Trophoblast cell (in vitro differentiated cells and primary cell): ENCODE data around the gene ZMYM4.

Source experiments
- DNase-seq, 2 donors: peaks; one replicate each; pipeline ENCODE4 v3.0.0-alpha.2; 2016
- H2AFZ ChIP-seq: 2 replicates; pipeline ENCODE4 v1.6.1; 2013; ENCODE audit warnings: low read length, moderate library complexity, mild to moderate bottlenecking; ENCODE audit not compliant: insufficient read depth, poor library complexity
- H2AK5ac ChIP-seq: 2 replicates; pipeline ENCODE4 v1.6.1; 2013; ENCODE audit warnings: mild to moderate bottlenecking, low read length
- H2BK120ac ChIP-seq: 2 replicates; pipeline ENCODE4 v1.6.1; 2013; ENCODE audit warnings: low read length, mild to moderate bottlenecking, moderate library complexity; ENCODE audit not compliant: insufficient read depth, poor library complexity
- H2BK12ac ChIP-seq: 2 replicates; pipeline ENCODE4 v1.6.1; 2013; ENCODE audit warnings: mild to moderate bottlenecking, low read length, moderate library complexity
- H2BK5ac ChIP-seq: 2 replicates; pipeline ENCODE4 v1.6.1; 2013; ENCODE audit warnings: low read length, low read depth, moderate library complexity, mild to moderate bottlenecking; ENCODE audit not compliant: poor library complexity
- H3K14ac ChIP-seq: 2 replicates; pipeline ENCODE4 v1.6.1; 2013; ENCODE audit warnings: mild to moderate bottlenecking, low read length
- H3K18ac ChIP-seq: 2 replicates; pipeline ENCODE4 v1.6.1; 2013; ENCODE audit warnings: mild to moderate bottlenecking, low read length
- H3K23ac ChIP-seq: 2 replicates; pipeline ENCODE4 v1.6.1; 2013; ENCODE audit warnings: low read length
- H3K27ac ChIP-seq: 2 replicates; pipeline ENCODE4 v1.5.1; 2013; ENCODE audit warnings: low read depth, mild to moderate bottlenecking, inconsistent platforms, low read length, moderate library complexity
- H3K27me3 ChIP-seq: 2 replicates; pipeline ENCODE4 v1.6.1; 2013; ENCODE audit warnings: inconsistent platforms, mild to moderate bottlenecking, low read length, moderate library complexity; ENCODE audit not compliant: insufficient read depth
- H3K36me3 ChIP-seq, 2 experiments: 1 replicate in 1 of 2; 2 replicates in 1 of 2; pipeline ENCODE4 v1.6.1; 2013; ENCODE audit warnings: low read length in 2 of 2, mild to moderate bottlenecking in 2 of 2, moderate library complexity in 1 of 2; ENCODE audit not compliant: insufficient read depth in 2 of 2, control insufficient read depth in 1 of 2
- H3K4ac ChIP-seq: 2 replicates; pipeline ENCODE4 v1.6.1; 2013; ENCODE audit warnings: low read depth, mild to moderate bottlenecking, low read length, moderate library complexity
- H3K4me1 ChIP-seq, 2 experiments: 1 replicate in 1 of 2; 2 replicates in 1 of 2; pipeline ENCODE4 v1.6.1; 2013; ENCODE audit warnings: low read length in 2 of 2, mild to moderate bottlenecking in 2 of 2, moderate library complexity in 1 of 2; ENCODE audit not compliant: insufficient read depth in 2 of 2, control insufficient read depth in 1 of 2
- H3K4me2 ChIP-seq: 2 replicates; pipeline ENCODE4 v1.6.1; 2013; ENCODE audit warnings: inconsistent platforms, mild to moderate bottlenecking, low read length, moderate library complexity
- H3K4me3 ChIP-seq: 2 replicates; pipeline ENCODE4 v1.5.1; 2013; ENCODE audit warnings: mild to moderate bottlenecking, low read depth, low read length, inconsistent platforms
- H3K79me1 ChIP-seq: one replicate; pipeline ENCODE4 v1.6.1; 2013; ENCODE audit warnings: low read length
- H3K79me2 ChIP-seq: 2 replicates; pipeline ENCODE4 v1.6.1; 2013; ENCODE audit warnings: low read length, mild to moderate bottlenecking; ENCODE audit not compliant: control insufficient read depth, insufficient read depth, poor library complexity
- H3K9ac ChIP-seq: 2 replicates; pipeline ENCODE4 v1.6.1; 2013; ENCODE audit warnings: mild to moderate bottlenecking, low read length
- H3K9me3 ChIP-seq: 2 replicates; pipeline ENCODE4 v1.6.1; 2013; ENCODE audit warnings: low read depth, mild to moderate bottlenecking, control low read depth, inconsistent platforms, low read length; ENCODE audit not compliant: insufficient read depth
- H4K12ac ChIP-seq: 2 replicates; pipeline ENCODE4 v1.6.1; 2013; ENCODE audit warnings: low read depth, mild to moderate bottlenecking, low read length, moderate library complexity
- H4K8ac ChIP-seq: 2 replicates; pipeline ENCODE4 v1.6.1; 2013; ENCODE audit warnings: low read depth, mild to moderate bottlenecking, low read length, moderate library complexity
- H4K91ac ChIP-seq: one replicate; pipeline ENCODE4 v1.6.1; 2013; ENCODE audit warnings: low read depth, mild to moderate bottlenecking, low read length, moderate library complexity
- WGBS: extraction: QIAGEN DNeasy Blood & Tissue Kit; methylation state at CpG from one replicate; pipeline ENCODE4 v1.1.7; 2013; ENCODE audit warnings: missing lambda C conversion rate; ENCODE audit not compliant: insufficient read length, insufficient coverage; ENCODE audit errors: extremely low coverage; 5-methylcytosine and 5-hydroxymethylcytosine counted together

ZMYM4 gene

DNA sequence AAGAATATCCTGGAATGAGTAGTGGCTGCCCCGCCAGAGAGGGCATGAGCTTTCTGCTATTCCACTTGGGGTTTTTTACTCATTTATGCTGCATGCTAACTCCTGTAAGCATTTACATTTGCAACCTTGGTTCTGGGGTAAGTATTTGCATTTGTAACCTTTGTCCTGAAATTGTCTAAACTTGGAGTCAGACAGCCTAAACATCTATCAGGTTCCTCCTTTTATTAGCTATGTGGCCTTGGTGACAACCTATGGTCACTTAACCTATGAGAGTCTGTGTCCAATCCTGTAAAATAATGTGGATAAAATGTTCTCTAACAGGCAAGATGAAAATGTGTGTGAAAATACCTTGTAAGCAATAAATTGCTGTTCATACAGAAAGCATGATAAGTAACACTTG, 8.9 kb upstream of the ZMYM4 start:
- H3K27ac ChIP-seq: no peak overlapping the region
- DNase-seq: no peak
- no peak overlapping the region for H2AK5ac ChIP-seq
- H4K8ac ChIP-seq: no peak overlapping the region
- H3K4me3 ChIP-seq: no peak overlapping the region
- no peaks in the 10 kb centered on the region for H3K9me3 ChIP-seq
- no peak overlapping the region for H3K23ac ChIP-seq
- no peaks in the 10 kb centered on the region for H3K79me2 ChIP-seq
- no peak overlapping the region for H3K4ac ChIP-seq
- no peak overlapping the region for H2BK5ac ChIP-seq
- no peaks in the 10 kb centered on the region for H3K27me3 ChIP-seq
- no CpG with 5 or more reads among the region's 1 CpG for WGBS
- H3K14ac ChIP-seq: no peak overlapping the region
- no peak overlapping the region for H4K12ac ChIP-seq
- H2AFZ ChIP-seq: no peak overlapping the region
- no peaks in the 10 kb centered on the region for H3K79me1 ChIP-seq
- H3K9ac ChIP-seq: no peak overlapping the region
- H3K4me2 ChIP-seq: no peak overlapping the region
- H3K4me1 ChIP-seq: no peaks in the 10 kb centered on the region
- H2BK12ac ChIP-seq: no peak overlapping the region
- no peak overlapping the region for H4K91ac ChIP-seq
- no peak overlapping the region for H2BK120ac ChIP-seq
- no peak overlapping the region for H3K18ac ChIP-seq
- H3K36me3 ChIP-seq: no peaks in the 10 kb centered on the region

DNA sequence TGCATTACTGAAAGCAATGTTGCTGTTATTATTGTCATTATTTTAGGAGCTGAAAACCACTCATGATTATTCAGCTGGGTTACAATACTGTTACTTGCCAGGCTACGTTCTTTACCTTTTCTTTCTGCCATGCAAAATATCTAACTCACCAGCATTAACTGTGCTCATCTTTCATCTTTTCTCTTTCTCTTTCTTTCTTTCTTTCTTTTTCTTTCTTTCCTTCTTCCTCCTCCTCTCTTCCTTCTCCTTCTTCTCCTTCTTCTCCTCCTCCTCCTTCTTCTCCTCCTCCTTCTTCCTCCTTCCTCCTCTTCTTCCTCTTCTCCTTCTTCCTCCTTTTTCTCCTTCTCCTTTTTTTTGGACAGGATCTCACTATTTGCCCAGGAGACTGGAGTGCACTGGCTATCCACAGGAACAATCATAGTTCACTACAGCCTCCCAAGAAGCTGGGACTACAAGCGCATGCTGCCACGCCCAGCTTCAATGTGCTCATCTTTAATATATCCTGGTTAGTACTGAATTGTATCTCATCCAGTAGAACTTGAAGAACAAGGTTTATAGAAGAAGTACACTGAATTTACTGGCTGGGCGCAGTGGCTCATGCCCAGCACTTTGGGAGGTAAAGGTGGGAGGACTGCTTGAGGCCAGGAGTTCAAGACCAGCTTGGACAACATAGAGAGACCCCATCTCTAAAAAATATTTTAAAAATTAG, 6.9 kb upstream of the ZMYM4 start:
- Histone ChIP-seq H3K4me2 (no peak overlapping the region), H3K4me1 (peaks cover 2 to 4% of the 10 kb centered on the region in 2 experiments), H2BK5ac (no peak overlapping the region), H3K4ac (no peak overlapping the region), H4K8ac (no peak overlapping the region), H3K14ac (no peak overlapping the region), H2BK12ac (no peak overlapping the region), H2AK5ac (no peak overlapping the region), H3K79me1 (peaks cover 2% of the 10 kb centered on the region), H3K9ac (no peak overlapping the region), H3K18ac (no peak overlapping the region), H3K23ac (no peak overlapping the region), H4K12ac (no peak overlapping the region), H3K79me2 (no peaks in the 10 kb centered on the region), H3K27ac (no peak overlapping the region), H3K27me3 (no peaks in the 10 kb centered on the region), H3K36me3 (no peaks in the 10 kb centered on the region), H3K9me3 (no peaks in the 10 kb centered on the region), H4K91ac (no peak overlapping the region), H2BK120ac (no peak overlapping the region), H2AFZ (no peak overlapping the region), H3K4me3 (no peak overlapping the region)
- WGBS: no CpG with 5 or more reads among the region's 4 CpGs
- no peak for DNase-seq

DNA sequence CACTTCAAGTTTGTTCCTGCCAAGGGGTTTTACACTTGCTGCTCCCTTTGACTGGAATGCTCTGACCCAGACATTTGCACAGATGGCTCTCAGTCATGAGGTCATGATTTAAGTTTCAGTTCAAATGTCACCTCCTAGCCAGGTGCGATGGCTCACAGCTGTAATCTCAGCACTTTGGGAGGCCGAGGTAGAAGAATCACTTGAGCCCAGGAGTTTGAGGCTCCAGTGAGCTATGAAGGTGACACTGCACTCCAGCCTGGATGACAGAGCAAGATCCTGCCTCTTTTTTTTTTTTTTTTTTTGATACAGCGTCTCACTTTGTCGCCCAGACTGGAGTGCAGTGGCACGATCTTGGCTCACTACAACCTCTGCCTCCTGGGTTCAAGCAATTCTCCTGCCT, 4.5 kb upstream of the ZMYM4 start:
- Histone ChIP-seq H3K27me3 (no peaks in the 10 kb centered on the region), H2BK12ac (peak overlapping the region; percentile 6), H3K4me3 (no peak overlapping the region), H2AK5ac (no peak overlapping the region), H4K12ac (no peak overlapping the region), H3K23ac (no peak overlapping the region), H3K4me2 (no peak overlapping the region), H3K79me1 (peaks cover 8% of the 10 kb centered on the region), H3K18ac (no peak overlapping the region), H2BK5ac (no peak overlapping the region), H4K91ac (no peak overlapping the region), H3K27ac (no peak overlapping the region), H3K9me3 (no peaks in the 10 kb centered on the region), H3K79me2 (peaks cover 4% of the 10 kb centered on the region), H3K9ac (no peak overlapping the region), H3K36me3 (no peaks in the 10 kb centered on the region), H4K8ac (no peak overlapping the region), H2BK120ac (no peak overlapping the region), H3K4me1 (peaks cover 4 to 5% of the 10 kb centered on the region in 2 experiments), H3K4ac (no peak overlapping the region), H2AFZ (no peak overlapping the region), H3K14ac (no peak overlapping the region)
- no CpG with 5 or more reads among the region's 5 CpGs for WGBS
- DNase-seq: no peak

DNA sequence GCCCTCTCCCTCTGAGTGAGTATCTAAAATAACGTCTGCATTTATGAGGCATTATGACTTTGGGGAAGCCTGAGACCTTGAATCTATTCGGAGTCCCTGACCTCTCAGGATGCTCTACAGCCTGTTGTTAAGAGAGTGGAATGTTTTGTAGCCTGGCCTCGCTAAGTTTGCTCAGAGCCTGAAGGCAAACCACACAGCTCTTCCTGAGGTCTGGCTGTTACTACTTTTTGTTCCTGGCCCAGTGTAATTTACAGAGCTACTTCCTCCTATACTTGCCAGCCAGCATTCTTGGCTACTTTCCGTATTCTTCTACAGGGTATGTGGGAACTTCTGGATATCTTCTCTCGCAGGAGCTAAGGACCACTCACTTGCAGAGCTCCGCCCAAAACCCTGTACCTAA, 3.6 kb upstream of the ZMYM4 start:
- Histone ChIP-seq H4K12ac (no peak overlapping the region), H2AK5ac (no peak overlapping the region), H3K9me3 (no peaks in the 10 kb centered on the region), H3K4me2 (peak overlapping the region; percentile 4), H3K27me3 (no peaks in the 10 kb centered on the region), H3K14ac (no peak overlapping the region), H3K23ac (no peak overlapping the region), H3K79me2 (peaks cover 7% of the 10 kb centered on the region), H3K4ac (no peak overlapping the region), H4K91ac (no peak overlapping the region), H3K36me3 (no peaks in the 10 kb centered on the region), H3K4me3 (no peak overlapping the region), H3K9ac (no peak overlapping the region), H3K79me1 (peaks cover 10% of the 10 kb centered on the region), H2AFZ (no peak overlapping the region), H4K8ac (no peak overlapping the region), H3K18ac (no peak overlapping the region), H2BK12ac (no peak overlapping the region), H2BK5ac (no peak overlapping the region), H3K27ac (peak overlapping the region; percentile 69), H2BK120ac (no peak overlapping the region), H3K4me1 (peaks cover 4 to 5% of the 10 kb centered on the region in 2 experiments)
- WGBS: no CpG with 5 or more reads among the region's 6 CpGs
- DNase-seq: peak in 1 of 2 donors; percentile 15
